MCF 10A (cell line): ENCODE measurements around the gene NUDC. TPM values are rescaled to one million over a fixed set of nuclear protein-coding genes. Genes with fewer than 3 reads are reported as not detected.
A peak's percentile ranks its signal among the peaks of the same experiment; 100 is the strongest.
"Not testable (repeated sequence)": the region's sequence is repeated elsewhere in the genome, so short reads cannot be mapped to it uniquely, and the experiment has no call there.

Source experiments
- BruUV-seq: library from RNA; stranded (reverse); fragments of 400-500 nt; replicated peaks from 2 replicates; lab custom pipeline; 2021; lab: Mats Ljungman, UMichigan
- CTCF ChIA-PET: fragments of 300-600 bp; sonication (Branson Sonifier 250); formaldehyde crosslinking; extraction: SDS; loops from one replicate; lab custom pipeline; 2021; ENCODE audit warnings: antibody characterized with exemption, inconsistent platforms; lab: Yijun Ruan, JAX
- POLR2A ChIA-PET: fragments of 300-600, 350-650 bp; sonication (Branson Sonifier 250); formaldehyde crosslinking; extraction: SDS; loops from one replicate; lab custom pipeline; 2020; ENCODE audit warnings: antibody characterized with exemption, inconsistent platforms; lab: Yijun Ruan, JAX
- DNase-seq: peaks from one replicate; pipeline ENCODE4 v3.0.0-alpha.2; 2018; ENCODE audit not compliant: unreplicated experiment
- H3K27ac Mint-ChIP-seq: one replicate; pipeline ENCODE4 v1.8.0; 2022; ENCODE audit warnings: mild to moderate bottlenecking, low read depth, mixed read lengths; ENCODE audit not compliant: unreplicated experiment
- H3K27me3 Mint-ChIP-seq: one replicate; pipeline ENCODE4 v1.8.0; 2022; ENCODE audit warnings: mixed read lengths; ENCODE audit not compliant: insufficient read depth, unreplicated experiment
- H3K36me3 Mint-ChIP-seq: one replicate; pipeline ENCODE4 v1.8.0; 2022; ENCODE audit warnings: mild to moderate bottlenecking, moderate library complexity, mixed read lengths; ENCODE audit not compliant: insufficient read depth, unreplicated experiment
- H3K4me1 Mint-ChIP-seq: one replicate; pipeline ENCODE4 v1.8.0; 2022; ENCODE audit warnings: mixed read lengths; ENCODE audit not compliant: insufficient read depth, unreplicated experiment
- H3K4me3 Mint-ChIP-seq: one replicate; pipeline ENCODE4 v1.8.0; 2022; ENCODE audit warnings: mild to moderate bottlenecking, moderate library complexity, mixed read lengths; ENCODE audit not compliant: unreplicated experiment
- H3K9me3 Mint-ChIP-seq: one replicate; pipeline ENCODE4 v1.8.0; 2022; ENCODE audit warnings: mixed read lengths; ENCODE audit not compliant: unreplicated experiment
- intact Hi-C: fragments of 100-400 bp; cut with micrococcal nuclease; formaldehyde crosslinking; loops from 2 replicates; pipeline ENCODE4 v1.14.1; 2022
- total RNA-seq: library from RNA; stranded (reverse); gene quantifications from 2 replicates; pipeline ENCODE4 v1.2.3, GENCODE V29; 2022
- TF ChIP-seq, protein P1 (sequence below): fragments of 200-600 bp; IDR thresholded peaks from one replicate; pipeline ENCODE4 v1.8.0; 2022; ENCODE audit warnings: antibody characterized with exemption, mild to moderate bottlenecking; ENCODE audit not compliant: unreplicated experiment

NUDC gene
- total RNA-seq, 1 experiment from 2014 or later = 106 TPM

- TF ChIP-seq, protein P1, sequence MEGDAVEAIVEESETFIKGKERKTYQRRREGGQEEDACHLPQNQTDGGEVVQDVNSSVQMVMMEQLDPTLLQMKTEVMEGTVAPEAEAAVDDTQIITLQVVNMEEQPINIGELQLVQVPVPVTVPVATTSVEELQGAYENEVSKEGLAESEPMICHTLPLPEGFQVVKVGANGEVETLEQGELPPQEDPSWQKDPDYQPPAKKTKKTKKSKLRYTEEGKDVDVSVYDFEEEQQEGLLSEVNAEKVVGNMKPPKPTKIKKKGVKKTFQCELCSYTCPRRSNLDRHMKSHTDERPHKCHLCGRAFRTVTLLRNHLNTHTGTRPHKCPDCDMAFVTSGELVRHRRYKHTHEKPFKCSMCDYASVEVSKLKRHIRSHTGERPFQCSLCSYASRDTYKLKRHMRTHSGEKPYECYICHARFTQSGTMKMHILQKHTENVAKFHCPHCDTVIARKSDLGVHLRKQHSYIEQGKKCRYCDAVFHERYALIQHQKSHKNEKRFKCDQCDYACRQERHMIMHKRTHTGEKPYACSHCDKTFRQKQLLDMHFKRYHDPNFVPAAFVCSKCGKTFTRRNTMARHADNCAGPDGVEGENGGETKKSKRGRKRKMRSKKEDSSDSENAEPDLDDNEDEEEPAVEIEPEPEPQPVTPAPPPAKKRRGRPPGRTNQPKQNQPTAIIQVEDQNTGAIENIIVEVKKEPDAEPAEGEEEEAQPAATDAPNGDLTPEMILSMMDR = no peak
- BruUV-seq = no TSS peak
- Mint-ChIP-seq H3K36me3 (peaks cover 62% of the 10 kb centered on the region), H3K4me1 (no peaks in the 10 kb centered on the region), H3K9me3 (no peaks in the 10 kb centered on the region), H3K4me3 (no peak overlapping the region), H3K27ac (no peak overlapping the region), H3K27me3 (no peaks in the 10 kb centered on the region)
- CTCF ChIA-PET = interaction anchor here (0.9 to 1.7 kb wide), 4 partner anchors 13 to 70 kb away, joined by 3 to 9 read pairs (median 5); no protein-coding TSS in a partner anchor
- intact Hi-C loops = no loop called here
- DNase-seq = no peak
- POLR2A ChIA-PET = interaction anchor here (1.5 kb wide), 1 partner anchor 15 kb away, joined by 5 read pairs; no protein-coding TSS in a partner anchor
These were observed 41.8 kb upstream of the NUDC start for GRCh38 chr1:26879793-26880192.

GRCh38 chr1:26881611-26882010 lies 39.9 kb upstream of the NUDC start:
- POLR2A ChIA-PET = interaction anchor here (0.8 to 2.8 kb wide), 5 partner anchors 12 to 33 kb away, joined by 3 to 13 read pairs (median 4); no protein-coding TSS in a partner anchor
- H3K9me3 Mint-ChIP-seq, H3K27me3 Mint-ChIP-seq, BruUV-seq, DNase-seq, H3K27ac Mint-ChIP-seq, H3K4me1 Mint-ChIP-seq, H3K4me3 Mint-ChIP-seq, intact Hi-C loops: not testable (repeated sequence)
- peaks cover 81% of the 10 kb centered on the region for H3K36me3 Mint-ChIP-seq
- CTCF ChIA-PET = interaction anchor here (0.6 to 2.6 kb wide), 9 partner anchors 9 to 387 kb away, joined by 3 to 14 read pairs (median 5); no protein-coding TSS in a partner anchor

- no peak overlapping the region for H3K27ac Mint-ChIP-seq
- no peaks in the 10 kb centered on the region for H3K9me3 Mint-ChIP-seq
- H3K36me3 Mint-ChIP-seq = peaks cover 91% of the 10 kb centered on the region
- TF ChIP-seq, protein P1 = no peak
- H3K4me3 Mint-ChIP-seq = no peak overlapping the region
- H3K4me1 Mint-ChIP-seq = no peaks in the 10 kb centered on the region
- CTCF ChIA-PET = interaction anchor here (0.7 to 2.6 kb wide), 6 partner anchors 23 to 842 kb away, joined by 3 to 14 read pairs (median 6); no protein-coding TSS in a partner anchor
- POLR2A ChIA-PET = interaction anchor here (0.5 to 2.8 kb wide), 3 partner anchors 11 to 55 kb away, joined by 3 to 13 read pairs (median 3); no protein-coding TSS in a partner anchor
- intact Hi-C loops = no loop called here
- no peaks in the 10 kb centered on the region for H3K27me3 Mint-ChIP-seq
- no peak for DNase-seq
- BruUV-seq = no TSS peak
These were observed 38.7 kb upstream of the NUDC start for GRCh38 chr1:26882696-26883463.

DNA sequence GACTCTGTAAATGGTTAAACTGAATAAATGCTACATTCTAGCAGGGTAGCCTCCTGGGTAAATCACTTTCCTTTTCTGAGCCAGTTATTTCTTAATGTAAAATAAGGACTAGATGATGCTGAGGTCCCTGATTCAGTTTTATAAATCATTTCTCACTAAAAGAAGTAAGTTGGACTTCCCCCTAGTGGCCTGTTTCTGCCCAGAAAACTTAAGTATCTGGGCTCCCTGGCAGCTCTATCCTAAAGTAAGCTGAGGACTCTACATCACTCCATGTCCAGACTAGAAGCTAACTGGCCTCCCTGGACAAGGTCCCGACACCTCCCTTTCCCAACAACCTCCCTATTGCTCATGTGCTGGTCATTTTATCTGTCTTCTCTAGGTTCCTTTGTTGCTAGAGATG lies 34.4 kb upstream of the NUDC start:
- CTCF ChIA-PET = interaction anchor here (0.5 to 3.6 kb wide), 20 partner anchors 9 to 480 kb away, joined by 3 to 19 read pairs (median 4); partner anchors contain the start of gene MAP3K6

More for the DNA sequence above, 34.4 kb upstream of the NUDC start:
- peaks cover 14% of the 10 kb centered on the region for H3K4me1 Mint-ChIP-seq
- POLR2A ChIA-PET = interaction anchor here (0.6 to 6.4 kb wide), 8 partner anchors 10 to 358 kb away, joined by 3 to 103 read pairs (median 4); partner anchors contain the start of genes GPATCH3 and SFN
- TF ChIP-seq, protein P1 = peak; percentile 44
- H3K27me3 Mint-ChIP-seq = no peaks in the 10 kb centered on the region
- no TSS peak for BruUV-seq
- no peak overlapping the region for H3K4me3 Mint-ChIP-seq
- intact Hi-C loops = loop anchor here (2.0 kb wide), 1 partner anchor 34 kb away; no protein-coding TSS in a partner anchor
- H3K9me3 Mint-ChIP-seq = no peaks in the 10 kb centered on the region
- H3K36me3 Mint-ChIP-seq = peaks cover 85% of the 10 kb centered on the region
- H3K27ac Mint-ChIP-seq = no peak overlapping the region
- DNase-seq = peak; percentile 48
